Panc1 (cell line): ENCODE results near the gene TAS1R2.

Experiments used
- POLR2AphosphoS5 ChIP-seq: IDR thresholded peaks from 2 replicates; pipeline ENCODE4 v1.6.1; 2012; ENCODE audit warnings: mild to moderate bottlenecking, low read depth, low read length, moderate library complexity
- TF ChIP-seq, protein P1 (sequence below): fragments of 450-650 bp; IDR thresholded peaks from 2 replicates; pipeline ENCODE4 v1.5.1; 2017; ENCODE audit warnings: mild to moderate bottlenecking

DNA sequence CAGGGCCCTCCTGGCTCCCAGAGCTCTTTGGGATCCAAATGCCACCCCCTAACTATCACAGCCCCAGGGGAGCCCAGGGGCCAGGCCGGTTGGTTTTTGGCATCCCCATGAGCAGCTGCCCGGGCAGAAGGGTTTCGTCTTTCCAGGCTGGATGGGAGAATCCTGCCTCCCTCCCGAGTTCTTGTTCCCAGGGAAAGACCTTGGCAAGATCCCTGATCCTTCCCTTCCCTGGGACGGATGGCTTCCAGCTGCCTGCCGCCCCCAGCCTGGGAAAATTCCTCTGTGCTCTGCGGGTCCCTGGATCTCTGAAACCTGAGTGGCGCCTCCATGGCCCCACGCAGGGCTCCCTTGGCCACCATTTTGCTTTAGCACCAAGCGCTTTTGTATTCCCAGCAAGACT, 55.6 kb downstream of the TAS1R2 start:
- TF ChIP-seq POLR2AphosphoS5 = no peak
- TF ChIP-seq, protein P1, sequence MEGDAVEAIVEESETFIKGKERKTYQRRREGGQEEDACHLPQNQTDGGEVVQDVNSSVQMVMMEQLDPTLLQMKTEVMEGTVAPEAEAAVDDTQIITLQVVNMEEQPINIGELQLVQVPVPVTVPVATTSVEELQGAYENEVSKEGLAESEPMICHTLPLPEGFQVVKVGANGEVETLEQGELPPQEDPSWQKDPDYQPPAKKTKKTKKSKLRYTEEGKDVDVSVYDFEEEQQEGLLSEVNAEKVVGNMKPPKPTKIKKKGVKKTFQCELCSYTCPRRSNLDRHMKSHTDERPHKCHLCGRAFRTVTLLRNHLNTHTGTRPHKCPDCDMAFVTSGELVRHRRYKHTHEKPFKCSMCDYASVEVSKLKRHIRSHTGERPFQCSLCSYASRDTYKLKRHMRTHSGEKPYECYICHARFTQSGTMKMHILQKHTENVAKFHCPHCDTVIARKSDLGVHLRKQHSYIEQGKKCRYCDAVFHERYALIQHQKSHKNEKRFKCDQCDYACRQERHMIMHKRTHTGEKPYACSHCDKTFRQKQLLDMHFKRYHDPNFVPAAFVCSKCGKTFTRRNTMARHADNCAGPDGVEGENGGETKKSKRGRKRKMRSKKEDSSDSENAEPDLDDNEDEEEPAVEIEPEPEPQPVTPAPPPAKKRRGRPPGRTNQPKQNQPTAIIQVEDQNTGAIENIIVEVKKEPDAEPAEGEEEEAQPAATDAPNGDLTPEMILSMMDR = no peak
